Thyroid gland (tissue), 4 donors: ENCODE measurements around the gene RASD1.

ENCODE experiments used
- POLR2A ChIP-seq, 2 donors: fragments of 450-650 bp; IDR thresholded peaks; one replicate each; pipeline ENCODE4 v1.6.1; 2017; ENCODE audit warnings: antibody characterized with exemption in 2 of 2, mild to moderate bottlenecking in 2 of 2, moderate library complexity in 1 of 2
- TF ChIP-seq, protein P1 (sequence below), 6 experiments: fragments of 200-600 bp in 3 of 6; fragments of 450-650 bp in 3 of 6; sonication (generic) in 3 of 6; IDR thresholded peaks; one replicate each; pipeline ENCODE4 v1.5.1; 2016 to 2019; ENCODE audit warnings: antibody characterized with exemption in 6 of 6, mild to moderate bottlenecking in 2 of 6, inconsistent platforms in 1 of 6, moderate library complexity in 1 of 6

DNA sequence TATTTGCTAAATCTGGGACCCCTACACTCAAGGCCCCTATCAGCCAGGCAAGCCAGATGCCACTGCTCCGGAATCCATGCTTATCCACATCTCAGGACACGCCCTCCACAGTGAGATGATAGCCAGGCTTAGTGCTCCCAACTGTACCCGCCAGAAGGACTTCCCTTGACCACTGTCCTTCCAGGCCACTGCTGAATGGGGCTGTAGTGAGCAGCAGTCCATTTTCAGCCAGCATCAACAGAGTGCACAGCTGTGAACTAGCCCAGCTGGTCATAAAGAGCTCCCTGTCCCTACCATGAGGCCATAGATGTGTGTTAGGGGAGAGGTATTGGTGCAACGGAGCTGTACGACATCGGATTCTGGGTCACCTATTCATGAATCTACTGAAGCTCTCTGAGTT is 32.4 kb downstream of the RASD1 start:
- TF ChIP-seq, protein P1, sequence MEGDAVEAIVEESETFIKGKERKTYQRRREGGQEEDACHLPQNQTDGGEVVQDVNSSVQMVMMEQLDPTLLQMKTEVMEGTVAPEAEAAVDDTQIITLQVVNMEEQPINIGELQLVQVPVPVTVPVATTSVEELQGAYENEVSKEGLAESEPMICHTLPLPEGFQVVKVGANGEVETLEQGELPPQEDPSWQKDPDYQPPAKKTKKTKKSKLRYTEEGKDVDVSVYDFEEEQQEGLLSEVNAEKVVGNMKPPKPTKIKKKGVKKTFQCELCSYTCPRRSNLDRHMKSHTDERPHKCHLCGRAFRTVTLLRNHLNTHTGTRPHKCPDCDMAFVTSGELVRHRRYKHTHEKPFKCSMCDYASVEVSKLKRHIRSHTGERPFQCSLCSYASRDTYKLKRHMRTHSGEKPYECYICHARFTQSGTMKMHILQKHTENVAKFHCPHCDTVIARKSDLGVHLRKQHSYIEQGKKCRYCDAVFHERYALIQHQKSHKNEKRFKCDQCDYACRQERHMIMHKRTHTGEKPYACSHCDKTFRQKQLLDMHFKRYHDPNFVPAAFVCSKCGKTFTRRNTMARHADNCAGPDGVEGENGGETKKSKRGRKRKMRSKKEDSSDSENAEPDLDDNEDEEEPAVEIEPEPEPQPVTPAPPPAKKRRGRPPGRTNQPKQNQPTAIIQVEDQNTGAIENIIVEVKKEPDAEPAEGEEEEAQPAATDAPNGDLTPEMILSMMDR (IDR thresholded peaks at IDR 0.05) = no peak
- TF ChIP-seq POLR2A (IDR thresholded peaks at IDR 0.05) = no peak
